ENCODE data around the gene PFN1.

- TF ChIP-seq REST (IDR thresholded peaks at IDR 0.05; ENCODE audit: insufficient replicate concordance, low read depth) (no peak), CTCF (IDR thresholded peaks at IDR 0.05; ENCODE audit: insufficient read depth, low read length) (no peak), GABPA (IDR thresholded peaks at IDR 0.05; ENCODE audit: low read depth) (no peak), POLR2AphosphoS5 (IDR thresholded peaks at IDR 0.05; ENCODE audit: low read depth) (no peak), SPI1 (IDR thresholded peaks at IDR 0.05; ENCODE audit: borderline replicate concordance, low read depth) (no peak)
Observed at GRCh38 chr17:4955091-4955490, 6.8 kb upstream of the PFN1 start.
